LNCAP (cell line): ENCODE results near the gene HEMK1.

Source experiments
- TF ChIP-seq, protein P1 (sequence below): fragments of 450-650 bp; IDR thresholded peaks from 2 replicates; pipeline ENCODE4 v1.5.1; 2017; ENCODE audit warnings: mild to moderate bottlenecking

Gene HEMK1

DNA sequence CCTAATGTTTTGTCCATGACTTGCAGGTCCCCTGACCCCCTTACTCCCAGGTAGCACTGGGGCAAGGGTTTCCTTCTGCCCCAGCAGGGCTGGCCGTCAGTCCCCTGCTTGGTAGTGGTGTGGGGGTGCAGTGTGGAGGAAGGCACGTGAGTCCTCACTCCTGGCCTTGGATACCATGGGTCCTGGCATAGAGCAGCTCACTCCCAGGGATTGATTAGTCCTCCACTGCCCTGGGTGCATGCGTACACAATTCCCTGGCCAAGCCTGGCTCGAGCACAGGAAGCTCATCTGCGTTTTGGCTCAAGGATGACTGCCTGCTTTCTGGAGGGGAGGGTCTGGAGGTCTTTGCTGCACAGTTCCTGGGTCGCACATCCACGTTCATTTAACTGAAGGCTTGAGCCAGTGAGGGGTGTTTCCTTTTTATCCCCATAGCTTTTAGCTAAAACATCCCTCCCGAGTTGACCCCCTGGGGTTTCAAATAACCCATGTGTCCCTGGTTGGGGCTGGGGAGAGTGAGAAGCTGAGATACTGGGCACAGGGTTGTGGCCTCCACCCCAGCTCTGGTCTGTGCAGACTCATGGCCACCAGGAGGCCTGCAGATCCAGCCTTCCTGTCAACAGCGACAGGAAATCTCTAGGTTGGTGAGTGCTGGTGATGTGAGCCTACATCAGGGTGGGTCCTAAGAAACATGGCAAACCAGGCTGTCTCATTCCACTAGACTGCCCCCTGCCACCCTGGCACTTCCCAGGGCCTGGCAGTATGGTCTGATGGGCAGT, 11.5 kb downstream of the HEMK1 start:
- TF ChIP-seq, protein P1, sequence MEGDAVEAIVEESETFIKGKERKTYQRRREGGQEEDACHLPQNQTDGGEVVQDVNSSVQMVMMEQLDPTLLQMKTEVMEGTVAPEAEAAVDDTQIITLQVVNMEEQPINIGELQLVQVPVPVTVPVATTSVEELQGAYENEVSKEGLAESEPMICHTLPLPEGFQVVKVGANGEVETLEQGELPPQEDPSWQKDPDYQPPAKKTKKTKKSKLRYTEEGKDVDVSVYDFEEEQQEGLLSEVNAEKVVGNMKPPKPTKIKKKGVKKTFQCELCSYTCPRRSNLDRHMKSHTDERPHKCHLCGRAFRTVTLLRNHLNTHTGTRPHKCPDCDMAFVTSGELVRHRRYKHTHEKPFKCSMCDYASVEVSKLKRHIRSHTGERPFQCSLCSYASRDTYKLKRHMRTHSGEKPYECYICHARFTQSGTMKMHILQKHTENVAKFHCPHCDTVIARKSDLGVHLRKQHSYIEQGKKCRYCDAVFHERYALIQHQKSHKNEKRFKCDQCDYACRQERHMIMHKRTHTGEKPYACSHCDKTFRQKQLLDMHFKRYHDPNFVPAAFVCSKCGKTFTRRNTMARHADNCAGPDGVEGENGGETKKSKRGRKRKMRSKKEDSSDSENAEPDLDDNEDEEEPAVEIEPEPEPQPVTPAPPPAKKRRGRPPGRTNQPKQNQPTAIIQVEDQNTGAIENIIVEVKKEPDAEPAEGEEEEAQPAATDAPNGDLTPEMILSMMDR, result no peak

DNA sequence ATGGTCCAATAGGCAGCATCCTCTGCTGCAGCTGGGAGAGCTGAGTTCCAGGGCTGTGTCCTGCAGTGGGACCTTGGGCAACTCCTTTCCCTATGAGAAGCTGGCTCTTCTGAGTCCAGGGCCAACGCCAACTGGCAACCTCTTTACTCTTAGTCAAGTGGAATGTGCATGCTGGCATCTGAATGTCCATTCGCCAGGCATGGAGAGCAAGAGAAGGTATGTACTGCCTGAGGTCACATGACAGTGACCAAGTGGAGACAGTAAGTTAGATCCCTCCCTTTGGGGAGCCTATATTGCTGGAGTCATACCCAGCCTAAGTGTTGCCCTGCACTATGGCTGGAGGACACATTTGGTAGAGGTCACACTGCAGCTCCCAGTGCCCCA, 12.1 kb downstream of the HEMK1 start:
- TF ChIP-seq, protein P1, result no peak

- TF ChIP-seq, protein P1, result no peak
Measured at GRCh38 chr3:50582083-50582482, 12.8 kb downstream of the HEMK1 start.

DNA sequence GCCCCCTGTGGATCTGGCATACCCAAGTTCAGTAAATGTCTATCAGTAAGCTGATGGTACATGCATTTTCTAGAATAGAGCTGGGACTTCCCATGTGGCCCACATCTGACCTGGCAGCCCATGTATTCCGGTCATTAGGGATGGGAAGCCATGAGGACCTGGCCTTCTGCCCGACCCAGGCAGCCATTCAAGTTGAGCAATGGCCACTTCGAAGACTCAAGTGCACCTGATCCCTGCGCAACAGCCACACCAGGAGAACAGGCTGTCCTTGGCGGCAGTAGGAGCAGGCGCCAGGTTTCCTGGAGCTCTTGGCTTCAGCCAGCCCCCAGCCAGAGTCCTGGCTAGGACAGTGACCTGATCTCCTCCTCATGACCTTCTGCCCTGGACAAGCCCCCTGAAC, 14.6 kb downstream of the HEMK1 start:
- TF ChIP-seq, protein P1, result no peak

- TF ChIP-seq, protein P1, result no peak
Measured at GRCh38 chr3:50584391-50584790, 15.1 kb downstream of the HEMK1 start.

- TF ChIP-seq, protein P1, result no peak
Measured at GRCh38 chr3:50585919-50586762, 16.8 kb downstream of the HEMK1 start.

- TF ChIP-seq, protein P1, result no peak
Measured at GRCh38 chr3:50586763-50587070, 17.4 kb downstream of the HEMK1 start.
